Measurements from ENCODE around the gene NMRAL1.

Gene NMRAL1

DNA sequence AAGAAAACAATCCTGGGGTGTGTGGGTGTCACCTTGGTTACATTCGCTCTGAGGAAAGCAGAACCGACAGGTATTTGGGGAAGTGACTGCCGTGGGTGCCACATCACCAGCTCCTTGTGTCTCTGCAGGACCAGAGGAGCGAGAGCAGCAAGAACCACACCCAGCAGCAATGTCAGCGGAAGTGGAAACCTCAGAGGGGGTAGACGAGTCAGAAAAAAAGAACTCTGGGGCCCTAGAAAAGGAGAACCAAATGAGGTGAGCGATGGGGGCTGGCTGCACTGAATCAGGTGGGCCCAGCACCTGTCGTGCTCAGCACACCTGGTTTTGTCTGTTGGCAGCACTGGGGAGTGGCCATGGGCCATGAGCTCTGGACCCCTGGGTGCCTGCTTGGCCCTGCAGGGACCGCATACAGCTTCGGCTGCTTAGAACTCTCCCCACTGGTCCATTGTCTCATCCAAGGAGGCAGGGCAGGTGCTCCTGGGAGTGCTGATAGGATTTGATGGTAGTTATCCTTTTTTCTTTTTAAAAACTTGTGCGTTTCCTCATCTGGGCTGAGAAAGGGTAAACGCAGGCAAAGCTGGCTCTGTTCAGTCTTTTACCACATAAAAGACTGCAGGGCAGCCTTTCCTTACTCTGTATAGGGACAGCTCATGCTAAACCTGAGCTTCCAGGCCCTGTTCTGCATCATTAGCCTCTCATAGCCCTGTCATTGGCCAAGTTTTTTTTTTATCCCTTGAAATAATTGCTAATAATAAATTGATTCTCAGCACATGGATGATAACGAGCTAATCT, 31.1 kb upstream of the NMRAL1 start:
- peak; percentile 61 for DNase-seq (ENCODE audit: low read depth)

DNA sequence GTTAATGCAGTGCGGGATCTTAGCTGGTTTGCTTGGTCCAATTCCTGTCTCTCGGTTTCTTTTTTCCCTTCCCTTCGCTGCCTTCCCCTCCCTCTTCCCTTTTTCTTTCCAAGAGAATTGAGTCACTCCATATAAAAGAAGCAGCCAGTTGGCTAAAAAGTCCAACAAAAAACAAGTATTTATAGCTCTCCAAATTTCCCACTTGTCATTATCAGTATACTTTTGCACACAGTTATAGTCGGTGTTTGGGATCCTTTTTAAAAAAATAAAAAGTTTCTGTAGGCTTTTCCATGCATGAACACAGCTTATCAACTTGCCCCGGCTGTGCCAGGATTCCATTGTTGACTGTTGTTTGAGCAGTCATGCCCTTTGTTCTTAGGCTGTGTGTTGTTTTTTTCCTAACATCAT, 26.6 kb upstream of the NMRAL1 start:
- no peak for DNase-seq (ENCODE audit: low read depth)

DNA sequence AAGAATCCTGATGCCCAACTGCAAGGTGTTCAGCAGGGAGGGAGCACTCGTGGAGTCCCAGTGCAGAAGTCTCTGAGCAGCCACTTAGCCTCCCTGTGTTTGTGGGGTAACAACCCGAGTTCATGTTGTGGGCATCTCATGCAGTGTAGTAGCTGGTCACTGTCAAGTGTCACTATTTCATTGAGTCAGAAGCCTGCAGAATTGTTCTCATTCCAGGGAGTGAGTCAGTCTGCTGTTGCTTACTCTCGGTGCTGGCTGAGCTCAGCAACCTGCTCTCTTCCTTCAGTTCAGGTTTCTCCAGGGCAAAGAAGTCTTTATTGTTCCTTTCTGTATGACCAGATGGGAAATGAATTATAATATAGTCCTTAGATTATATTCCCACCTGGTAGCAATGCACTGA, 25.8 kb upstream of the NMRAL1 start:
- no peak for DNase-seq (ENCODE audit: low read depth)

DNA sequence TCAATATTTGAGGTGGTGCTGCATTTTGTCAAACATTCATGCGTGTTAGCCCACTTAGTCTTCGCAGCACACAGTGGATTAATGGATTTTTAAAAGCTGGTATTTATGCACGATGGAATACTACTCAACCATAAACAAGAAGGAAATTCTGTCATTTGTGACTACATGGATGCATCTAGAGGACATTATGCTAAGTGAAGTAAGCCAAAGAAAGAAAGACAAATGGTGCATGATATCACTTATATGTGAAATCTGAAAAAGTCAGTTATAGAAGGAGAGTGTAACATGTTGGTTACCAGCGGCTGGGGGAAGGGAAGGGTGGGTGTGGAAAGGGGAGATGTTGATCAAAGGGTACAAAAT, 24.8 kb upstream of the NMRAL1 start:
- no peak for DNase-seq (ENCODE audit: low read depth)

DNA sequence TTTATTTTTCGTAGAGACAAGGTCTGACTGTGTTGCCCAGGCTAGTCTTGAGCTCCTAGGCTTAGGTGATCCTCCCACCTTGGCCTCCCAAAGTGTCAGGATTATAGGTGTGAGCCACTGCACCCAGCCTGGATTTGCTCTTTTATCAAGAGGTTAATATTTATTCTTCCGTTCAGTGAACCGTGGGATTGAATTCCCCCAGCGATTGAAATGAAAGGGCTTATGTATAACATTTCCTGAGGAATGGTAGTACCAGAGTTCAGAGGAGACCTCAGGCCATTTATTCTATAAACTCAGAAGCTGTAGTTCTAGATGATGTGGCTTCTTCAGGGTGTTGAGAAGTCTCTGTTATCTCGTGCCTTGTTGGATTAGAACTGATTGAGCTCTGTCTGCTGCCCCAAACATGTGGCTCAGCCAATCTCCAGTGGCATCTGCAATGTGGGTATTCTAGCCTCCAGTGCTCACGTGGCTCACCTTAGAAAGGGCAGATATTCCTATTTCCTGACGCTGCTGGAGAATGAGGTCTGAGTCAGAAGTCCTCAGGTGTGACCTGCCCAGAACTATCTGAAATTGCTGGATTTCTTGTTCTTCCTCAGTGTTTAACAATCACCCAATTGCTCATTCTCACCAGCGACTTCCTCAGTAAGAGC, 24.2 kb upstream of the NMRAL1 start:
- DNase-seq (ENCODE audit: low read depth), result no peak

DNA sequence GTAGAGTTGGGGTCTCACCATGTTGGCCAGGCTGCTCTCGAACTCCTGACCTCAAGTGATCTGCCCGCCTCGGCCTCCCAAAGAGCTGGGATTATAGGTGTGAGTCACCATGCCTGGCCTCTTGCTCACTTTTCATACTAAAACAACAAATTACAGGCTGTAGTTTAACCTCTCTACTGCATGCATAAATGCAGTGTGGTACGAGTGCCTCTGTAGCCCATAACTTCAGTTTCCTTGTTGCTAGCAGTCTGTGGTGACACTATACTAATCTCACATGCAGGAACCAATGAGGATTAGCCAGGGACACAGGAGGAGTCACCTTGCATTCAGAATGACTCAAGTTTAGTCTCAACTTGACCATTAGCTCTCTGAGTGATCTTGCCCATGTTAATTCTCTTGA, 21.9 kb upstream of the NMRAL1 start:
- DNase-seq (ENCODE audit: low read depth), result no peak

DNA sequence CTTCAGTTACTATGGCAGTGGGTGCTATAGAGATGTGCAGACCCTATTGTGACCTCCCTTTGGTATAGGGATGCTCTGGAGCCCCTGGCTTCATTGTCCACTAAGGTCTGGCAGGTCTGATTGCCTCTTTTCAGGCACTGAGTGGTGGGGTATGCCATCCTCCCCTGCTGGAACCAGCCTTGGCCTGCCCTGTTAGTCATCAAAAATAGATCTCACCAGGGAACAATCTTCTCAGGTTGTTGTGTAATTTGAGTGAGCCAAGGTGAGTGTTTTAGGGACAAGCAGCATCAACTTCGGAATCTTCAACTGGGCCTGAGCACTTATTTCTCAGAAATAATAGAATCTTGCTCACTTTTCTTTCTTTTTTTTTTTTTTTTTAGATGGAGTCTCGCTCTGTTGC, 21.3 kb upstream of the NMRAL1 start:
- DNase-seq (ENCODE audit: low read depth), result no peak

DNA sequence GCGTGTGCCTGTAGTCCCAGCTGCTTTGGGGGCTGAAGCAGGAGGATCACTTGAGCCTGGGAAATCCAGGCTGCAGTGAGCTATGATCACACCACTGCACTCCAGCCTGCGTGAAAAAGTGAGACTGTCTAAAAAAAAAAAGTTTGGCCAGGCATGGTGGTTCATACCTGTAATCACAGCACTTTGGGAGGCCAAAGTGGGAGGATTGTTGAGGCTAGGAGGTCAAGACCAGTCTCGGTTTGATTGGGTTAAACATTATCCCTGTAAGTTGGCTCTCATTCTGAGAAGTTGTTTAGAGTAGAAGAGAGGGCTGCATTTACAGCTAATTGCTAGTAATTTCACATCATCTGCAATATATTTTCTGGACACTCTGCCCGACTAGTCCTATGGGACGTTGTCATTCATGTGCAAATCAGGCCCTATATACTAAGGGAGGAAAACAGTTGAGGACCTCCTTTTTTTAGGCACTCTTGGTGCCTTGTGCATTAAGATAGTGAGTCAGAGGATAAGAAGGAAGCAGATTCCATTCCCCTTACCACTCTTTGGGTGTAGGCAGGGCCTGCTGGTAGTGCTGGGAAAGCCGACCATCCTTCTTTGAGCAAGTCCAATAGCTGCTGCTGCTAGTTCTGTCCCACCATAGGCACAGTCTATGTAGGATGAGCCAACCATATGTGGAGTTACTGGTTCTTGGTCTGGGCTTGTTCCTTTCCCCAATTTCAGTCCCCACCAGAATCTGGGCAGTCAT, 20.5 kb upstream of the NMRAL1 start:
- no peak for DNase-seq (ENCODE audit: low read depth)

DNA sequence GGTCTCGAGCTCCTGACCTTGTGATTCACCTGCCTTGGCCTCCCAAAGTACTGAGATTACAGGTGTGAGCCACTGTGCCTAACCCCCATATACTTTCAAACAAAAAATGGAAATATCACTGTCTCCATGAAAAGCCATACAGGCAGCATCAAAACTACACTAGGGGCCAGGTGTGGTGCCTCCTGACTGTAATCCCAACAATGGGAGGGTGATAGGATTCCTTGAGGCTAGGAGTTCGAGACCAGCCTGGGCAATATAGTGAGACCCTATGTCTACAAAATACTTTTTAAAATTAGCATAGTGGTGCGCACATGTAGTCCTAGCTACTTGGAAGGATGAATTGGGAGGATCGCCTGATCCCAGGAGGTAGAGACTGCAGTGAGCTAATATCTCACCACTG, 17.5 kb upstream of the NMRAL1 start:
- DNase-seq (ENCODE audit: low read depth), result no peak

DNA sequence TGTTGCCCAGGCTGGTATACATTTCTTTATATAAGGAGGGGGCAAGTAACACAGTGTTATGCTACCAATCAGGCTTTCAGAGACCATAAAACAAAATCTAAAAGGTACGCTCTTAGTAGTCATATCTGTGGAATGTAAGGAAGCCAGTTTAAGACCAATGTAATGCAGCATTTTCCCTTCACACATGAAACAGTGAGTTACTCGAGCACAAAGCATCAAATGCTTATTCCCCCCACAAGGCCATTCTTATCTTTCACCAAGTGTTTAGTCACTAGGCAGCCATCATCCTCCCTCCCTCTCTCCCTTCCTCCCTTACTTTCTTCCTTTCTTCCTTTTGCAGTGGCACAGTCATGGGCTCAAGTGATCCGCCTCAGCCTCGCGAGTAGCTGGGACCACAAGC, 14.6 kb upstream of the NMRAL1 start:
- DNase-seq (ENCODE audit: low read depth), result no peak

DNA sequence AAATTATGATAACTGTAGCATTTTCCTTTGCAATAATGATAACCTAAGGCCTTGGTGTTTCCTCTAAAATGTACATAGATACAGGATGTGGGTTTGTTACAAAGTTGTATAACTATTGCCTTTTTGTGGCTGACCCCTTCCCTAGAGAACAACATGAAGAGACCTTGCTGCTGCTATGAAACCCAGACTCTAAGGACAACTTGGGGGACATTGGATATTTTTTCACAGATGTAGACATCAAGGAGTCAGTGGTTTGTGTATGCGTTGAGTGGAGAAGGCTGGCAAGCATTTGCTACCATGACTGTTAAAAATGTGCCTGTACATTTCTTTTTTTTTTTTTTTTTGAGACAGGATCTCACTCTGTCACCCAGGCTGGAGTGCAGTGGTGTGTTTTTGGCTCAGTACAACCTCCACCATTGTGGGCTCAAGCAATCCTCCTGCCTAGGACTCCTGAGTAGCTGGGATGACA, 14.1 kb upstream of the NMRAL1 start:
- DNase-seq (ENCODE audit: low read depth), result no peak

DNA sequence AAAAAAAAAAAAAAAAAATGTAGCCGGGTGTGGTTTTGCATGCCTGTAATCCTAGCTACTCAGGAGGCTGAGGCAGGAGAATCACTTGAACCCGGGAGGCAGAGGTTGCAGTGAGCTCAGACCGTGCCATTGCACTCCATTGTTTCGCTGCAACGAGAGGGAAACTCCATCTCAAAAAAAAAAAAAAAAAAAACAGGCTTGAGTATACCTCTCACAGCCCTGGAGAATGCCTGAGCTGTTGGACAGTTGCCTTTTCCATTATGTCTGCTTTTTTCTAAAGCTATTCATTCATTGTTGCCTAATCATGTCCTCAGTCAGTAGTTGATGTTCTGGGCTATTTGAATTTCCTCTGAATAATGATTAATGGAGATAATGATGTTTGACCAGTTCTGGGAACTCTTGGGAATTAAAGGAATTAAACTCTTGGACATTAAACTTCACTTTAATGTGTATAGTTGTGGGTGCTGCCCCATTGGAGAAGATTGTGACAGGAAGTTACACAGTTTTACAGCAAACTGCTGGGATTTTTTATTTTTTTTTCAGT, 13.6 kb upstream of the NMRAL1 start:
- no peak for DNase-seq (ENCODE audit: low read depth)

DNA sequence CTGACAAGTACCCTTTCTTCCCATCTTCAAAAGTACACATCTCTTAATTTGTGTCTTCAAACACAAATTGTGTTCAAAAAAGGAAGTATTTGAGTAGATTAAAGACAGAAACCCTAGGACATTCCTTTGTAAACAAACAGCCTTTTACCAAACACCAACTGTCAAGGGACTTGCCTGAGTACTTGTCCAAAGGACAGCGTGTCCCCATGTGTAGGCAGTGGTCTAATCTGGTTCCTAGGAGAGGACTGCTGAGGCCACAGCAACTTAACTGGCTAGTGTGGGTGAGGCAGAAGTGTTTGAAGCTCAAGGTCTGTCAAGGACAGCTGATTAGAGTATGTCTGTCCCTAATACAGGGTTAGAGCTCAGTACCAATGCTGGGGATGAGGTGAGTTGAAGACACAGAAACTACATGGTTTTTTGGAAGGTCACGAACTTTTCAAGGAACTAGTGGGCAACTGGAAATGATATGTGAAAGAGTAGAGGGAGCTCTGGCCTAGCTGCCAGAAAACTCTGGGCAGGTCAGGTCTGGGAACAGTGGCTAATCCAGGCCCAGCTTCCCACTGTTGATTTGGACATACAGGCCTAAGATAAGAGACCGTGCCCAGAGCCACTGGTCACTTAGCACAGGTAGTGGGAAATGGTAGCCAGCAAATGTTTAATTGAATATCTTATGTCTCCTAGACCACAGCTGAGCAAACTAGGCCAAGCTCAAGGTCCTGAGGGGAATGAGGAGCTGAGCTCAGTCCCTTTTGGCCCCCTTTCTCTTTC, 11.9 kb upstream of the NMRAL1 start:
- no peak for DNase-seq (ENCODE audit: low read depth)

DNA sequence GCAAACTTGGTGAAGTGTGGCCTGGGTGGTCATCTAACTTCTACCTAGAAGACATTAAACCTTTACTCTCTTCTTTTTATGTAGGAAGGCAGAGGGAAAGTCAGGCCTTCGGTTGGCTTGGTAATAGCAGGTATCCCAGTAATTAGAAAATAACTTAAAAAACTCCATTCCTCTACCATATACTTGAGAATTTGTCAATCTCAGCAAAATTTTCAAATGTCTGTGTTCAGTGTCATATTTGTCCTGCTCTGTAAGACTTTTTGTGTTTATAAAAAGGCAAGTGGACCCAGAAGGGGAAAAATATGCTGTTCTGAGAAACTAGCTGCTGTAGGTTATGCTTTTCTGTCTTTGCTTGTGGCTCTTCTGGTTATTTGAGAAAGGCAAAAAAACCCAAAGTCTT, 7.5 kb upstream of the NMRAL1 start:
- no peak for DNase-seq (ENCODE audit: low read depth)

DNA sequence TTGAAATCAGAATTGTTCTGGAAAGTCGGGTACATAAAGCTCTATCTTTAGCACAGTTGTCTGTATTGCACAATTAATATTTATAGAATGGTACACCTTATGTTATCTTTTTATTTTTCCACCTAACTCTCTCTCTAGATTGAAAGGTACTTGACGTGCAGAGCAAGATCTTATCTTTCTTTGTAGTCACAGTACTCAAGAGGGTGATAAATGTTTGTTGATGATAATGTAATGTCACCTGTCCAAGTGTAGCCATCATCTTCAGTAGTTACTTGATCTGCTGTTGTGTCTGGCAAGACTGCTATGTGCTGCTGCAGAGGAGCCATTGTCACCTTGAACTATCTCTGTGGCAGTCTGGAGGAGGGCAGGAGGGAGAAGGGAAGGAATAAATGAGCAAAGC, 7.1 kb upstream of the NMRAL1 start:
- no peak for DNase-seq (ENCODE audit: low read depth)

DNA sequence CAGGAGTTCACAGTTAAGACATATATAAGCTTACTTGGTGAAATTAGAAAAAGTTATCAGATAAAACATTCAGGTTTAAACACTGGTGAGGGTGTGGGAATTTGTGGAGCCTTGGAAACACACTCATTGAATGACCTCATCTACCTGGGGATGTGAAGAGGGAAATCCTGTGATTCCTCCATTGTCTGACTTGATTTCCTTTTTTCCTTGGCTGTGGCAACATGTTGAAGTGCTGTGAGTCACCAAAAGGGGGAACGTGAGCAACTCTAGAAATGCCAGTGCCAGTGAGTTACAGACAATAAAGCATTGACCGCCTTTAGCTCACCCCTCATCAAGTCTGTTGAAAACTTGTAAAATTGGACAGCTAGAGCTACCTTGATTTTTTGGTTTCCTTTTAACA, 3.5 kb upstream of the NMRAL1 start:
- no peak for DNase-seq (ENCODE audit: low read depth)

DNA sequence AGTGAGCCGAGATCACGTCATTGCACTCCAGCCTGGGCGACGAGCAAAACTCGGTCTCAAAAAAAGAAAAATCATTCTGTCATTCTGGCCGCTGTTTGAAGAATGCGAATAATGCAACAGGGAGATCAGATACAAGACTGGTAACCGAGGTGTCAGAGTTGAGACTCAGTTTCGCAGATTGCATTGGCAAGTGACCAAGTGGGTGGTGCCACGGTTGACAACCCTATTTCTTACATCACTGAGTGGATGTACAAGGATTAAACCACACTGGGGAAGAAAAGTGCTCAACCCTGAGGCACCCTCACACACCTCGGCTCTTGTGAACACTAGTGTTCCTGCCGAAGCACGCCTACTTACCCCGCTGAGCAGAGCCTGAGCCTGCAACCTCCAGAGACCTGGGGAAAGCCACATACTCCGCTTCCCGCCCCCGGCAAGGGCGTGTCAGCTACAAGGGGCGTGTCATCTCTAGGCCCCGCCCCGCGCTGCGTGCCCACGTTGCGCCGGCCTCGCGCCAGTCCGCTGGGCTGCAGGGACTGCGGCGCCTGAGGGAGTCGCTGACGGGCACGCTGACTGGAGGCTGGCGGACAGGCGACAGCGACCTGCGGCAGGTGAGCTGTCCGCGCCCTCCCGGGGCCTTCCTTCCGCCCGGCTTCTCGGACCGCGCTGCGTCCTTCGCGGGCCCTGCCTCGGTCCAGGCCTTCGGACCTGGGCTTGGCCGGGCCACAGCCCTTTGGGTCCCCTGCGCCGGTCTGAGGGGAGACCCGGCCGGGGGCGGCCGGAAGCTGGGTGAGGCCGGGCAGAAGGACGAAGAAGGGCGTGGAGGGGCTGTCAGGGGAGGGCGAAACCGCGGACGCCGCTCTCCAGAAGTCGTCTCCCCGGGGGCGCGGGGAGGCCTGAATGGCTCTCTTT, 1.7 kb upstream of the NMRAL1 start, which contains the start of gene HMOX2:
Gene HMOX2 (plus strand): TSS at position 519 of the 909 bp plus-strand sequence. CDS start 29,127 bp downstream, outside the sequence.
- peak; percentile 91 for DNase-seq (ENCODE audit: low read depth)

DNA sequence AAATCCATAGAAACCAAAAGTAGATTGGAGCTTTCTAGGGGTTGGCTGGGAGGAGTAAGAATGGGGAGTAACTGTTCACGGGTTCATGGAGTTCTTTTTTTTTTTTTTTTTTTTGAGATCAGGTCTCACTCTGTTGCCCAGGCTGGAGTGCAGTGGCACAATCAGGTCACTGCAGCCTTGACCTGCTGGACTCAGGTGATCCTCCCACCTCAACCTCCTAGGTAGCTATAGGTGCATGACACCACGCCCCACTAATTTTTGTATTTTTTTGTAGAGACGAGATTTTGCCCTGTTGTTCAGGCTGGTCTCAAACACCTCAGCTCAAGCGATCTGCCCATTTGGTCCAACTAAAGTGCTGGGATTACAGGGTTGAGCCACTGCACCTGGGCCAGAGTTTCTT, 1.5 kb downstream of the NMRAL1 start:
- no peak for DNase-seq (ENCODE audit: low read depth)

DNA sequence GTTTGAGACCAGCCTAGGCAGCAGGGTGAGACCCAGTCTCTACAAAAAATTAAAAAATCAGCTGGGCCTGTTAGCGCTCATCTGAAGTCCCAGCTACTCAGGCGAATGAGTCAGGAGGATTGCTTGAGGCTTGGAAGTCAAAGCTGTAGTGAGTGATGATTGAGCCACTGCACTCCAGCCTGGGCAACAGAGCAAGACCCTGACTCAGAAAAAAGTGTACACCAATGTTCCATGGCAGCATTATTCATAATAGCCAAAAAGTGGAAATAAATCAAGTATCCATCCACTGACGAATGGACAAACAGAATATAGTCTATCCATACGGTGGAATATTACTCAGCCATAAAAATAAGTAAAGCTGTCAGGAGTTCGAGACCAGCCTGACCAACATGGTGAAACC, 2.6 kb downstream of the NMRAL1 start:
- DNase-seq (ENCODE audit: low read depth), result no peak

DNA sequence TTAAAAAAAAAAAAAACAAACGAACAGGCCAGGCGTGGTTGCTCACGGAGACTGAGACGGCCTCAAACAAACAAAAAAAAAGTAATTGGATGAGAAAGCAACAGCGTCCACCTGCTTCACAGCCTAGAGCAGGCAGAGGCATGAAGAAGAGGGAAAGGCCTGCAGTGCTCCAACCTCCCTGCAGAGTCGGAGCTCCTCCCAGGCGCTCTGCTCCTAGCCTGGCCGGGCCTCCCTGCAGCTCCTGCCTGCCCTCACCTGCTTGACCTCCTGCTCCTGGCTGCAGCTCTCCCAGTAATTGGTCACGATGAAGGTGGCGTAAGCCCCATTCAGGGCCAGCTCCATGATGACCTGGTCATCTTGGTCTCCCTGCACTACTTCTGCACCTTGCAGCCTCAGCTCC, 5.5 kb downstream of the NMRAL1 start:
- no peak for DNase-seq (ENCODE audit: low read depth)

DNA sequence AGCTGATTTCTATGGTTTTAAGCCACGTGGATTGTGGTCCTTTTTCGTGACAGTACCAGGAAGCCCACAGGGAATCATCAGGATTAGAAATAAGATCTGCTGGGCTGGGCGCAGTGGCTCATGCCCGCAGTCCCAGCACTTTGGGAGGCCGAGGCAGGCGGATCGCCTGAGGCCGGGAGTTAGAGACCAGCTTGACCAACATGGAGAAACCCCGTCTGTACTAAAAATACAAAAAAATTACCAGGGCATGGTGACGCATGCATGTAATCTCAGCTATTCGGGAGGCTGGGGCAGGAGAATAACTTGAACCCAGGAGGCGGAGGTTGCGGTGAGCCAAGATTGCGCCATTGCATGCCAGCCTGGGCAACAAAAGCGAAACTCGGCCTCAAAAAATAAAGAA, 6.5 kb downstream of the NMRAL1 start:
- no peak for DNase-seq (ENCODE audit: low read depth)
